ENCODE measurements around the gene PAF1. TPM values are rescaled to one million over a fixed set of nuclear protein-coding genes. Genes with fewer than 3 reads are reported as not detected.

Gene PAF1
- total and polyA plus RNA-seq, 2 of the 13 experiments (the other 11 are each of a cell fraction or from before 2014, with no cell fraction given): 30.2 to 31.1 TPM

DNA sequence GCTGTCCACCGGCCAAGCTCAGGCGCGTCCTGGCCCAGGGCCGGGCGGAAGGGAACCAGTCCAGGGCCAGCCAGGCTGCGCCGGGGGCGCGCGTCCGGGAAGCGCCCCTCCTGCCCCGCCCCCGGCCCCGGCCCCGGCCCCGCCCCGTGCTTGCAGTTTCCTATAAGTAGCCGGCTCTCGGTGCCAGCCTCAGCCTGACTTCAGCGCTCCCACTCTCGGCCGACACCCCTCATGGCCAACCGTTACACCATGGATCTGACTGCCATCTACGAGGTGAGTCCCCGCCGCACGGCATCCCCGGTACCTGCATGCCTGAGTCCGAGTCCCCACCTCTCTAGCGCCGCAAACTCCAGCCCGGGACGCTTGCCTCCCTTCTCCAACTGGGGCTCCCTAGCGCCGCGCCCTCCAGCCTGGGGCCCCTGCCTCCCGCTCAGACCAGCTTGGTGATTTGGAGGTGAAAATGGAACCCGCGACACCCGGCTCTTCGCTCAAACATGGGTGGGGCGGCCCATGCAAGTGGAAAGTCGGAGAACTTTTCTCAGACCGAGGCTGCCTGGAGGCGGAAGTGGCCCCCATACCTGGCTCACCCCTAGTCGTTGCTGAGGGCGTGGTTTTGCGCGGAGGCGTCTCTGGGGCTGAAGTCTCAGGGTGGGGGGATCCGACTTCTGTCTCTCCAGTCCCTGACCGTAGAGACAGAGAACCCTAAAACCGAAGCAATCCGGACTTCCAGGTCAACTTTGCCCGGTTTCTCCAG lies 15.9 kb upstream of the PAF1 start, which contains the start of gene ZFP36 (continued):
- TF ChIP-seq, protein P1, sequence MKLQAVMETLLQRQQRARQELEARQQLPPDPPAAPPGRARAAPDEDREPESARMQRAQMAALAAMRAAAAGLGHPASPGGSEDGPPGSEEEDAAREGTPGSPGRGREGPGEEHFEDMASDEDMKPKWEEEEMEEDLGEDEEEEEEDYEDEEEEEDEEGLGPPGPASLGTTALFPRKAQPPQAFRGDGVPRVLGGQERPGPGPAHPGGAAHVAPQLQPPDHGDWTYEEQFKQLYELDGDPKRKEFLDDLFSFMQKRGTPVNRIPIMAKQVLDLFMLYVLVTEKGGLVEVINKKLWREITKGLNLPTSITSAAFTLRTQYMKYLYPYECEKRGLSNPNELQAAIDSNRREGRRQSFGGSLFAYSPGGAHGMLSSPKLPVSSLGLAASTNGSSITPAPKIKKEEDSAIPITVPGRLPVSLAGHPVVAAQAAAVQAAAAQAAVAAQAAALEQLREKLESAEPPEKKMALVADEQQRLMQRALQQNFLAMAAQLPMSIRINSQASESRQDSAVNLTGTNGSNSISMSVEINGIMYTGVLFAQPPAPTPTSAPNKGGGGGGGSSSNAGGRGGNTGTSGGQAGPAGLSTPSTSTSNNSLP (IDR thresholded peaks at IDR 0.05; ENCODE audit: low read depth, low read length): no peak
- TF ChIP-seq ZNF317 (CRISPR knock-in tag; IDR thresholded peaks at IDR 0.05): no peak
- peak; percentile 30; the same call in 1 of the 2 replicates for TF ChIP-seq KDM3A (CRISPR knock-in tag; IDR thresholded peaks at IDR 0.05; ENCODE audit: low read depth)
- TF ChIP-seq, protein P2, sequence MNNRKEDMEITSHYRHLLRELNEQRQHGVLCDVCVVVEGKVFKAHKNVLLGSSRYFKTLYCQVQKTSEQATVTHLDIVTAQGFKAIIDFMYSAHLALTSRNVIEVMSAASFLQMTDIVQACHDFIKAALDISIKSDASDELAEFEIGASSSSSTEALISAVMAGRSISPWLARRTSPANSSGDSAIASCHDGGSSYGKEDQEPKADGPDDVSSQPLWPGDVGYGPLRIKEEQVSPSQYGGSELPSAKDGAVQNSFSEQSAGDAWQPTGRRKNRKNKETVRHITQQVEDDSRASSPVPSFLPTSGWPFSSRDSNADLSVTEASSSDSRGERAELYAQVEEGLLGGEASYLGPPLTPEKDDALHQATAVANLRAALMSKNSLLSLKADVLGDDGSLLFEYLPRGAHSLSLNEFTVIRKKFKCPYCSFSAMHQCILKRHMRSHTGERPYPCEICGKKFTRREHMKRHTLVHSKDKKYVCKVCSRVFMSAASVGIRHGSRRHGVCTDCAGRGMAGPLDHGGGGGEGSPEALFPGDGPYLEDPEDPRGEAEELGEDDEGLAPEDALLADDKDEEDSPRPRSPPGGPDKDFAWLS (CRISPR knock-in tag; IDR thresholded peaks at IDR 0.05; ENCODE audit: borderline replicate concordance): no peak
- TF ChIP-seq, protein P3, sequence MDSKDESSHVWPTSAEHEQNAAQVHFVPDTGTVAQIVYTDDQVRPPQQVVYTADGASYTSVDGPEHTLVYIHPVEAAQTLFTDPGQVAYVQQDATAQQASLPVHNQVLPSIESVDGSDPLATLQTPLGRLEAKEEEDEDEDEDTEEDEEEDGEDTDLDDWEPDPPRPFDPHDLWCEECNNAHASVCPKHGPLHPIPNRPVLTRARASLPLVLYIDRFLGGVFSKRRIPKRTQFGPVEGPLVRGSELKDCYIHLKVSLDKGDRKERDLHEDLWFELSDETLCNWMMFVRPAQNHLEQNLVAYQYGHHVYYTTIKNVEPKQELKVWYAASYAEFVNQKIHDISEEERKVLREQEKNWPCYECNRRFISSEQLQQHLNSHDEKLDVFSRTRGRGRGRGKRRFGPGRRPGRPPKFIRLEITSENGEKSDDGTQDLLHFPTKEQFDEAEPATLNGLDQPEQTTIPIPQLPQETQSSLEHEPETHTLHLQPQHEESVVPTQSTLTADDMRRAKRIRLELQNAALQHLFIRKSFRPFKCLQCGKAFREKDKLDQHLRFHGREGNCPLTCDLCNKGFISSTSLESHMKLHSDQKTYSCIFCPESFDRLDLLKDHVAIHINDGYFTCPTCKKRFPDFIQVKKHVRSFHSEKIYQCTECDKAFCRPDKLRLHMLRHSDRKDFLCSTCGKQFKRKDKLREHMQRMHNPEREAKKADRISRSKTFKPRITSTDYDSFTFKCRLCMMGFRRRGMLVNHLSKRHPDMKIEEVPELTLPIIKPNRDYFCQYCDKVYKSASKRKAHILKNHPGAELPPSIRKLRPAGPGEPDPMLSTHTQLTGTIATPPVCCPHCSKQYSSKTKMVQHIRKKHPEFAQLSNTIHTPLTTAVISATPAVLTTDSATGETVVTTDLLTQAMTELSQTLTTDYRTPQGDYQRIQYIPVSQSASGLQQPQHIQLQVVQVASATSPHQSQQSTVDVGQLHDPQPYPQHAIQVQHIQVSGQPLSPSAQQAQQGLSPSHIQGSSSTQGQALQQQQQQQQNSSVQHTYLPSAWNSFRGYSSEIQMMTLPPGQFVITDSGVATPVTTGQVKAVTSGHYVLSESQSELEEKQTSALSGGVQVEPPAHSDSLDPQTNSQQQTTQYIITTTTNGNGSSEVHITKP (CRISPR knock-in tag; IDR thresholded peaks at IDR 0.05; ENCODE audit: low read depth): 0 out of 2 replicates have a peak, but pooled peaks have one; percentile 46
- TF ChIP-seq, protein P4, sequence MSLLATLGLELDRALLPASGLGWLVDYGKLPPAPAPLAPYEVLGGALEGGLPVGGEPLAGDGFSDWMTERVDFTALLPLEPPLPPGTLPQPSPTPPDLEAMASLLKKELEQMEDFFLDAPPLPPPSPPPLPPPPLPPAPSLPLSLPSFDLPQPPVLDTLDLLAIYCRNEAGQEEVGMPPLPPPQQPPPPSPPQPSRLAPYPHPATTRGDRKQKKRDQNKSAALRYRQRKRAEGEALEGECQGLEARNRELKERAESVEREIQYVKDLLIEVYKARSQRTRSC (CRISPR knock-in tag; IDR thresholded peaks at IDR 0.05; ENCODE audit: low read depth): peak; percentile 28; the same call in 1 of the 2 replicates
- TF ChIP-seq, protein P5, sequence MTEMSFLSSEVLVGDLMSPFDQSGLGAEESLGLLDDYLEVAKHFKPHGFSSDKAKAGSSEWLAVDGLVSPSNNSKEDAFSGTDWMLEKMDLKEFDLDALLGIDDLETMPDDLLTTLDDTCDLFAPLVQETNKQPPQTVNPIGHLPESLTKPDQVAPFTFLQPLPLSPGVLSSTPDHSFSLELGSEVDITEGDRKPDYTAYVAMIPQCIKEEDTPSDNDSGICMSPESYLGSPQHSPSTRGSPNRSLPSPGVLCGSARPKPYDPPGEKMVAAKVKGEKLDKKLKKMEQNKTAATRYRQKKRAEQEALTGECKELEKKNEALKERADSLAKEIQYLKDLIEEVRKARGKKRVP (CRISPR knock-in tag; IDR thresholded peaks at IDR 0.05): peak in 1 of 2 experiments; percentile 55; a peak in 1 of 4 replicates
- TF ChIP-seq SAP130 (CRISPR knock-in tag; IDR thresholded peaks at IDR 0.05; ENCODE audit: low read depth): peak; percentile 75
- 0 out of 2 replicates have a peak, but pooled peaks have one; percentile 51 for TF ChIP-seq ZNF577 (CRISPR knock-in tag; IDR thresholded peaks at IDR 0.05; ENCODE audit: borderline replicate concordance, low read depth)
- TF ChIP-seq MXI1 (IDR thresholded peaks at IDR 0.05; ENCODE audit: borderline replicate concordance, low read depth, low read length): peak; percentile 49; the same call in 1 of the 3 replicates
- peak; percentile 37; the same call in 1 of the 2 replicates for TF ChIP-seq PHF20 (CRISPR knock-in tag; IDR thresholded peaks at IDR 0.05)
- no peak for TF ChIP-seq ZNF678 (CRISPR knock-in tag; IDR thresholded peaks at IDR 0.05)
- TF ChIP-seq, protein P6, sequence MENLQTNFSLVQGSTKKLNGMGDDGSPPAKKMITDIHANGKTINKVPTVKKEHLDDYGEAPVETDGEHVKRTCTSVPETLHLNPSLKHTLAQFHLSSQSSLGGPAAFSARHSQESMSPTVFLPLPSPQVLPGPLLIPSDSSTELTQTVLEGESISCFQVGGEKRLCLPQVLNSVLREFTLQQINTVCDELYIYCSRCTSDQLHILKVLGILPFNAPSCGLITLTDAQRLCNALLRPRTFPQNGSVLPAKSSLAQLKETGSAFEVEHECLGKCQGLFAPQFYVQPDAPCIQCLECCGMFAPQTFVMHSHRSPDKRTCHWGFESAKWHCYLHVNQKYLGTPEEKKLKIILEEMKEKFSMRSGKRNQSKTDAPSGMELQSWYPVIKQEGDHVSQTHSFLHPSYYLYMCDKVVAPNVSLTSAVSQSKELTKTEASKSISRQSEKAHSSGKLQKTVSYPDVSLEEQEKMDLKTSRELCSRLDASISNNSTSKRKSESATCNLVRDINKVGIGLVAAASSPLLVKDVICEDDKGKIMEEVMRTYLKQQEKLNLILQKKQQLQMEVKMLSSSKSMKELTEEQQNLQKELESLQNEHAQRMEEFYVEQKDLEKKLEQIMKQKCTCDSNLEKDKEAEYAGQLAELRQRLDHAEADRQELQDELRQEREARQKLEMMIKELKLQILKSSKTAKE (CRISPR knock-in tag; IDR thresholded peaks at IDR 0.05; ENCODE audit: borderline replicate concordance): peak; percentile 30; the same call in 1 of the 2 replicates
- peak; percentile 58; the same call in 1 of the 2 replicates for TF ChIP-seq MAZ (IDR thresholded peaks at IDR 0.05; ENCODE audit: borderline replicate concordance, low read depth, low read length)
- TF ChIP-seq MAZ (CRISPR knock-in tag; IDR thresholded peaks at IDR 0.05; ENCODE audit: low read depth): peak; percentile 53; the same call in 1 of the 2 replicates

All from HepG2 (cell line).